HG02884 (cell line): ENCODE results near the gene AMMECR1.

Source experiments
- ATAC-seq: cut with Tn5 transposase; IDR thresholded peaks from one replicate; pipeline ENCODE4 v1.9.1; 2021; ENCODE audit warnings: mild to moderate bottlenecking, moderate library complexity; ENCODE audit not compliant: unreplicated experiment

The AMMECR1 gene

GRCh38 chrX:110311437-110312230 lies 6.3 kb downstream of the AMMECR1 start:
- no peak for ATAC-seq

DNA sequence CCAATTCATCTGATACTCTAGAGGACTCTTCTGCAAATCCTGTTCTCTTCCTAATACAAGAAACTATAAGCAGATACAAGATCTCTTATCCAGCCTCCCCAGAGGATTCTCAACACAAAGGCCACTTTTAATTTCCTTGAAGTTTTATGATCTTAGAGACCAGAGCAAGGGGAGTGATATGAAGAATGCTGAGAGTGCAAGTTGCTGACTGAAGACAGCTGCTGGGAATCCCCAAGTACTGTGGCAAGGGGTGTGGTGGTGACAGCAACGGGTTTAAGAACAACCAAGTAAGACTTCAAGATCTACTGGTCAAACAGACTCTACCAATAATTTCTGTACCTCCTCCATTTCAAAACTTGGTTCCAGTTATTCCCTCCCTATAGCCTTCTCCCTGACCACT lies 7.0 kb downstream of the AMMECR1 start:
- peak; percentile 82 for ATAC-seq

GRCh38 chrX:110310000-110310790 lies 7.7 kb downstream of the AMMECR1 start:
- no peak for ATAC-seq

DNA sequence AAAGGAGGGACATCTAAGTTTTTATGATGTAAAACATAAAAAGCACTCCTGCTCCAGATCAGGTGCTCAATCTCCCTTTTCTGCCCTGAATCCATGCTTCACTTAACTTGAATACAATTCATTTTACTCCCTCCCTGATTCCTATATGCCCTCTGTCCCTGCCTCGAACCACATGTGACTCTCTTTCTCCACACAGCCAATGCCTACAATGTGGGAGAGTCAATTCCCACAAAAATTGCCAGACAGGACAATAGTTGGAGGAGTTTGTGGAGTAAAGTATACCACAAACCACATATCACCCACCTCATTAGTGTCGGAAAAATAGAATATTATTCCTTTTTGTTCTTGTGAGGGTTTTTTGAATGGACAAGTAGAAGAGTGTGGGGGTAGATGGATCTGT lies 9.7 kb downstream of the AMMECR1 start:
- no peak for ATAC-seq

- ATAC-seq, result no peak
Measured at GRCh38 chrX:110304884-110305283, 13.0 kb downstream of the AMMECR1 start.

DNA sequence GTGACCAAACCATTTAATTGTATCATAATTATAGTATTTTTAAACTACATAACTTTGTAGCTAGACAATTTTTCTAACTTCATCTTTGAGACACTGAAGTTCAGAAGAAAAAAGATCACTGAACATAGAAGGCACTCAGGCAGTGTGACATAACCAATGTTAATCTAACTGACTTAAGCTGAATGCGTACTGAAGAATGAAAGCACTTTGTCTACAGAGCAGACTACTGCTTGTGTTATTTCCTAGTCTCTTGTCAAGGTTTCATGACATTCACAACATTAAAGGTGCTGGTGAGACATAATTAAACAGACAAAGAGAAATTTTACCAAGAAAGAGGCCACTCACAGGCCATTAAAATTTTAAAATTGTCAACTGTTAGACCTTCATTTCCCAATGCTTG lies 13.5 kb downstream of the AMMECR1 start:
- ATAC-seq, result no peak

- ATAC-seq, result no peak
Measured at GRCh38 chrX:110302975-110303374, 14.9 kb downstream of the AMMECR1 start.

GRCh38 chrX:110301194-110301593 lies 16.7 kb downstream of the AMMECR1 start:
- no peak for ATAC-seq

- no peak for ATAC-seq
Measured at GRCh38 chrX:110294087-110294486, 23.8 kb downstream of the AMMECR1 start.

DNA sequence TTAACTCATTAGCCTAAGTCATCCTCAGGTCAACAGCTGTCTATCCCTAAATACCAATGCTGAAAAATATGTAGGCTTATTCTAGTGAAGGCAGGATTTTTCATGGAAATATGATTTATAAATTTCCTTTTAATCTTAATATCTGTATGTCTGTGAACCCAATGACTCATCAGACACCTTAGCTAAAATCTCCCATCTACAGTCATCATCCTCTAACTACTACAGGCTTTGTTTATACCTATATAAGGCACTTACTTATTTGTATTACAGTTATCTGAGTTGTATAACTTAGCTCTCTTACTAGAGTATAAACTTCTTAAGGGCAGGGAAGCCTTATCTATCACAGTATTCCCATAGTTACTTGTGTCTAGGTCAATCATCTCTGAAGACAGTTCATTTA lies 24.2 kb downstream of the AMMECR1 start:
- no peak for ATAC-seq

DNA sequence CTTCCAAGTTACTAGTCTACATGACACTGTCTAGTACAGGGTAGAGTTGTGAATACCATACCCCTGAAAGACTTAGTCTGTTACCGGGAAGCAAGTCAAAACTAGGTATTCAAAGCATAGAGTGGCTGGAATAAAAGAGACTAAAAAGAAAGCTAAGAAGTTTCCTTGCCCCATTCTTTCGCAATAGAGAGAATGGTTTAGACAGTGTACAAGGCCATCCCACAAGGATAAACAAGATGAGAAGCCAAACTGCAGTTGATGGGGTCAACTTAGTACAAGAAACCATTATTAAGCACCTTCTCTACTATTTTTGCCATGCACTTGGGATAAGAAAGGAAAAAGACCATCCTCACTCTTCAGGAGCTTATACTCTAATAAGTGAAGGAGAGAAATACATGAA lies 30.3 kb downstream of the AMMECR1 start:
- no peak for ATAC-seq

GRCh38 chrX:110286106-110286505 lies 31.8 kb downstream of the AMMECR1 start:
- ATAC-seq, result peak; percentile 69

DNA sequence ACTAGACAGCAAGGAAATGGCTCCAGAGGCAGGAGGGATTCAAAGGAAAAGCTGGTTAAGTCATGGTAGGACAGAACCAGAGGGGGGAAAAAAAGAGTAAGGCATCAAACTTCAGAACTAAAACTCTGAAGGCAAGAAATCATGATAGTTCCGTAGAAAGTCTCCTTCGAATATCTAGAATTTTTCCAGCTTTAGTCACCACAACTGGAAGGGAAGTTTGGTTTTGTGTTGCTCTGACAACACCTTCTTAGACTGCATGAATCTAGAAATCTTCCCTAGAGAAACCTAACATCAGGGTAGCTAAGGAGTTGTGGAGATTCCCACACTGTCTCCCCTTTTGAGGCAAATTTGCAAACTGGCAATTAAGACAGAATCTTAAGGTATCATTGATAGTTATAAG lies 33.7 kb downstream of the AMMECR1 start:
- no peak for ATAC-seq

DNA sequence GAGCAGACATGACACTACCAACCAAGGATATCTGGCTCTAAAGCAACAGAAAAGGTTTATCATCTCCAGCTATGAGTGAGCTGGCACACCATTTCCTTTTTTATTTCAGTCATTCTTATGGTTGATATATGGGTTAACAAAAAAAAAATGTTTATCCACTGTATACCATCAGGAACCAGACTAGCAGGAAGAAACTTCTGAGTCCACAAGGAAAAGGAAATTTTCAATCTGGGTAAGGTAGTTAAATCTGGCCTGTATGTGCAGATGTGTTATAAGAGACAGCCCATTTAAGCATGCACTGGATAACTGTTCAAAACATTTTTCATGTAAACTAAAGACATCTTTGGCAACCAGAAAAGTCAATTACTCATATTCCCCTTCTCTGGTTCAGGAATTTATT lies 35.0 kb downstream of the AMMECR1 start:
- ATAC-seq, result no peak

DNA sequence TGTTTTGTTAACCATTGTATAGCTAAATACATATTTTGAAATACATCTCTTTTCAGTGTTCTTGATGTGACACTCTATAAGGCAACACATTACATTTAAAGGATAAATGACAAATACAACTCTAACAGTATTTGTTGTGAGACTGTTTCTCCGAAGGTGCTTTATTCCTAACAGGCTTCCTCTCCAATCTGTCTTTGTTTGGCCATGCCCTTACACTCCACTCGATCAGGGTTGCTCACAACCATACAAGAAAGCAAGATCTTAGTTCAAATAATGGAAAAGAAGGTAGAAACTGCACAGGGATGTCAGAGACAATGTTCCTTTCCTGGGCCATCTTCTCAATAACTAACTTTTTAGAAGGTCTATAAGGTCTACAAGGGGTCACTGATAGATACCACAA lies 36.5 kb downstream of the AMMECR1 start:
- ATAC-seq, result no peak

DNA sequence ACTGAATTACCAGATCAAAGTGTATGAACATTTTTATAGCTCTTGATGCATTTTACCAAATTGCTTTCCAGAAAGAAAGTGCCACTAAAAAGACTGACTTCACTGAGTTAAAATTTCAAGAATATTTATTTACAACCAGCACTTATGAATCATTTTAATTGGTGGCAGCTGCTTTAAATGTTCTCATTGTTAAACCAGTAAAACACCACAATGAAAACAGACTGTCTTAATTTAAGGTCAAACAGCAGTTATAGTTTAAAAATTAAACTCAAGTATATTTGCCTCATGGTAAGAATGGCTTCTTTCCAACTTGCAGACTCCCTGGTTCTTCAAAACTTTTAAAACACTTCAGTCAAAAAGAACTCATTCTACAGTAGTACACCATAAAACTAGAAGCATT lies 36.9 kb downstream of the AMMECR1 start:
- ATAC-seq, result no peak

GRCh38 chrX:110277609-110278008 lies 40.3 kb downstream of the AMMECR1 start:
- no peak for ATAC-seq

DNA sequence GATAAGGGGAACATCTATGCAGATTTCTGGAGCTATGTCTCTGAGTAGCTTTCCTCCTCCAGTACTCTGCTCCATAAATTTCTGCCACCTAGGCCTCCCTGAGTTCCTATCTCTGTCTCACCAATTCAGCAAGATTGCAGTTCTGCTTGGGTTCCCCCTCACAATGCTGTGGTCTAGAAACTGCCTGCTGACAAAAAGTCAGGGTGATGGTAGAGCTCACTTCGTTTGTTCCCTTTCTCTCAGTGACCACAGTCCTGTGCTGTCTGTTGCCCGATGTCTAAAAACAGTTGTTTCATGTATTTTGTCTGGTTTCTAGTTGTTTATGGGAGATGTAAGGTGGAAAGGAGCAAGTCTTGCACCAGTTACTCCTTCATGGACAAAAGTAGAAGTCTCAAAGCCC lies 41.1 kb downstream of the AMMECR1 start:
- peak; percentile 95 for ATAC-seq

- ATAC-seq, result no peak
Measured at GRCh38 chrX:110268886-110269285, 49.0 kb downstream of the AMMECR1 start.

DNA sequence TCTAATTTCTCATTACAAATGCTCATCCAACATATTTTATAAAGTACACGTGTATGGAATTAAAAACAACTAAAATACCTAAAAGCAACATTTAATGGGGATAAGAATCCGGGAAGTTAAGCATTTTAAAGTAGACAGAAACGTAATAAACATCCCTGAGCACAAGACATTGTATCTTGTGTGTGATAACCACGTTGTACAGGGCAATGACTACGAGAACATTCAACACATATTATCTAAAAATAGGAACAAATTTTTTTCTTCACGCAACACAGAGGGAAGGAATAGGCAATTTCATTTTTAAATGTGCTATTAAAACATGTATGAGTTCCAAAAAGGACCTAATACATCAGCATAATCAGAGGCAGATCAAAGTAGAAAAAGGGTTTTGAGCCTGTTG lies 49.5 kb downstream of the AMMECR1 start:
- no peak for ATAC-seq

DNA sequence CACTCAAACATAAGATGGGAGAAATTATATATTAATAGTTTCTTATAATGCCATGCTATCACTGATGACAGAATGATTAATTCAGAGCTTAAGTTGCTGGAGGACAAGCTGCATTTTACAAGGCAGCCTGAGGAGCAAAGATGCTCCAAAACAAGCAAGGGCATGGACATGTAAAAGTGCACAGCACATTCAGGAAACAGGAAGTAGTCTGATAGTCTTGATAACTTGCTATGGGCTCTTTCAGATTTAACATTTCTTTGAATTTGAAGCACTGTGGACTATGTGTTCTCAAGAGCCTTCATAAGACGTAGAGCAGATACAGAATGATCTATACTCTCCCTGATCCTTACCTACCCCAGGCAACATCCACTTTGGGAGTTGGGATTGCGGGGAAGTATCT lies 50.0 kb downstream of the AMMECR1 start:
- ATAC-seq, result no peak

GRCh38 chrX:110265661-110266060 lies 52.2 kb downstream of the AMMECR1 start:
- ATAC-seq, result no peak
